Measurements from ENCODE around the gene DOCK6. TPM values are rescaled to one million over a fixed set of nuclear protein-coding genes. Genes with fewer than 3 reads are reported as not detected.

Gene DOCK6
- total RNA-seq, 2 experiments from 2014 or later, result 0.13 to 0.76 TPM

DNA sequence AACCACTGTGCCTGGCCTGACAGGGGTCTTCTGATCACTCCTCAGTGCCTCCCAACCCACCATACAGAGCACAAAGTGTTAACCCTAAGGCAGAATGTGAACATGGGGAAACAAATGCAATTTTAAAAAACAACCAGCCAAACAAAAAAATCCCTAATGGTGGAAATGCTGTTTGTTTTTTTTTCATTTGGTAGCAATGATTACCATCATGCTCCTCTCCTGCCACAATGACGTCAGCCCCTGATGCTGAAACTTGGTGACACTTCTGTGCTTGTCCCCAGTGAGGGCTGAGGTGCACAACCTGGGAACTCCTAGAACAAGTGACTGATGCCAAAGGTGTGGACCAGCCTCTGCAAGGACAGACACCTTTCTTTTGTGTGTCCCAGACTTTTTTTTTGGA lies 29.7 kb upstream of the DOCK6 start:
- ChIA-PET CTCF (interaction anchor here (0.8 to 1.2 kb wide), 2 partner anchors 11 to 89 kb away, joined by 3 to 5 read pairs; no protein-coding TSS in a partner anchor), POLR2A (no interaction called here)
- Mint-ChIP-seq H3K27me3 (ENCODE audit: low read depth) (peaks cover 27% of the 10 kb centered on the region), H3K27ac (no peak overlapping the region), H3K4me3 (no peak overlapping the region), H3K36me3 (ENCODE audit: low read depth) (no peaks in the 10 kb centered on the region), H3K4me1 (ENCODE audit: low read depth) (peaks cover 10% of the 10 kb centered on the region), H3K9me3 (ENCODE audit: insufficient read depth) (no peaks in the 10 kb centered on the region)
- ATAC-seq (no peak), DNase-seq (no peak)

DNA sequence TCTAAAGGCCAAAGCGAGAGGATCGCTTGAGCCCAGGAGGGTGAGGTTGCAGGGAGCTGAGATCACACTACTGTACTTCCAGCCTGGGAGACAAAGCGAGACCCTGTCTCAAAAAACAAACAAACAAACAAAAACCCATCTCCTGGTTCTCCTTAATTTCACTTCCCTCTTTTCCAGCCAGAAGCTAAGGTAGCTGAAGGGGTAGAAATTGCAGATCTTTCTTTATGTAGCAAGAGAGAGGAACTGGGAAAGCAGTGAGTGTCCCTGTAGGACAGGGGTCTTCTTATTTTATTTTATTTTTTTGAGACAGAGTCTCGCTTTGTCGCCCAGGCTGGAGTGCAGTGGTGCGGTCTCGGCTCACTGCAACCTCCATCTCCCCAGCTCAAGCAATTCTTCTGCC lies 29.1 kb upstream of the DOCK6 start:
- CTCF ChIA-PET, result interaction anchor here (0.8 kb wide), 1 partner anchor 10 kb away, joined by 3 read pairs; no protein-coding TSS in a partner anchor
- Mint-ChIP-seq H3K27ac (no peak overlapping the region), H3K27me3 (ENCODE audit: low read depth) (peaks cover 30% of the 10 kb centered on the region), H3K4me3 (no peak overlapping the region), H3K9me3 (ENCODE audit: insufficient read depth) (no peaks in the 10 kb centered on the region), H3K4me1 (ENCODE audit: low read depth) (peaks cover 11% of the 10 kb centered on the region), H3K36me3 (ENCODE audit: low read depth) (no peaks in the 10 kb centered on the region)
- POLR2A ChIA-PET, result no interaction called here
- no peak for ATAC-seq
- no peak for DNase-seq

DNA sequence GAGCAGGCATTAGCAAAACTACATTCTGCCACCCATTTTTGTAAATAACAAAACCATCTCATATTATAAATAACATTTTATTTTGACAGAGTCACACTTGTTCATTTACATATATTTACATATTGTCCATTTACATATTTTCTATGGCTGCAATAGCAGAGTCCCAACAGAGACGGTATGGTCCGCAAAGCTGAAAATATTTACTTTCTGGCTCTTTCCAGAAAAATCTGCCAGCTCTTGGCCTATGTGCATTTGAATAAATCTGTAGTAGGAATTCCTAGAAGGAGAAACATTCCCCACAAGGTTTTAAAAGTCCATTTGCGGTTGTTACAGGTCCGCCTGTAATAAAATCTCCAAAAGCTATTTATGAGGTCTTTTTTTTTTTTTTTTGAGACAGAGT lies 27.9 kb upstream of the DOCK6 start:
- ChIA-PET CTCF (interaction anchor here (0.8 kb wide), 1 partner anchor 192 kb away, joined by 4 read pairs; no protein-coding TSS in a partner anchor), POLR2A (interaction anchor here (1.0 kb wide), 1 partner anchor 84 kb away, joined by 3 read pairs; the partner anchor contains the start of gene SWSAP1)
- H3K4me3 Mint-ChIP-seq, result no peak overlapping the region
- H3K27ac Mint-ChIP-seq, result no peak overlapping the region
- peaks cover 30% of the 10 kb centered on the region for H3K27me3 Mint-ChIP-seq (ENCODE audit: low read depth)
- H3K36me3 Mint-ChIP-seq (ENCODE audit: low read depth), result no peaks in the 10 kb centered on the region
- no peak for DNase-seq
- H3K4me1 Mint-ChIP-seq (ENCODE audit: low read depth), result peaks cover 11% of the 10 kb centered on the region
- no peak for ATAC-seq
- no peaks in the 10 kb centered on the region for H3K9me3 Mint-ChIP-seq (ENCODE audit: insufficient read depth)

DNA sequence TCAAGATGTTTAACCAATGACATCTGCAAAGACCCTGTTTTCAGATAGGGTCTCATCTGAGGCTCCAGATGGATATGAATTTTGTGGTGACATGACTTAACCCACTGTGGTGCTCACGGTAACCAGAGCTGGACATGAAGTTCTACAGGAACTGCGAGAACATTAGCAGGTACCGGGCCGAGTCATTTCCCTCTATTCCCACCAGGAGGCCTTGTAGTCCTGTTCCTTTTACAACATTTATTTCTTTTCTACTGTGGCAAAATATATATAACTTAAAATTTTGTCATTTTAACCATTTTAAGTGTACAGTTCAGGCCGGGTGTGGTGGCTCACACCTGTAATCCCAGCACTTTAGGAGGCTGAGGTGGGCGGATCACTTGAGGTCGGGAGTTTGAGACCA lies 26.0 kb upstream of the DOCK6 start:
- Mint-ChIP-seq H3K4me1 (ENCODE audit: low read depth) (peaks cover 3% of the 10 kb centered on the region), H3K9me3 (ENCODE audit: insufficient read depth) (no peaks in the 10 kb centered on the region), H3K27me3 (ENCODE audit: low read depth) (peaks cover 31% of the 10 kb centered on the region), H3K4me3 (no peak overlapping the region), H3K36me3 (ENCODE audit: low read depth) (no peaks in the 10 kb centered on the region), H3K27ac (no peak overlapping the region)
- no peak for DNase-seq
- ATAC-seq, result no peak
- CTCF ChIA-PET, result no interaction called here
- POLR2A ChIA-PET, result no interaction called here

DNA sequence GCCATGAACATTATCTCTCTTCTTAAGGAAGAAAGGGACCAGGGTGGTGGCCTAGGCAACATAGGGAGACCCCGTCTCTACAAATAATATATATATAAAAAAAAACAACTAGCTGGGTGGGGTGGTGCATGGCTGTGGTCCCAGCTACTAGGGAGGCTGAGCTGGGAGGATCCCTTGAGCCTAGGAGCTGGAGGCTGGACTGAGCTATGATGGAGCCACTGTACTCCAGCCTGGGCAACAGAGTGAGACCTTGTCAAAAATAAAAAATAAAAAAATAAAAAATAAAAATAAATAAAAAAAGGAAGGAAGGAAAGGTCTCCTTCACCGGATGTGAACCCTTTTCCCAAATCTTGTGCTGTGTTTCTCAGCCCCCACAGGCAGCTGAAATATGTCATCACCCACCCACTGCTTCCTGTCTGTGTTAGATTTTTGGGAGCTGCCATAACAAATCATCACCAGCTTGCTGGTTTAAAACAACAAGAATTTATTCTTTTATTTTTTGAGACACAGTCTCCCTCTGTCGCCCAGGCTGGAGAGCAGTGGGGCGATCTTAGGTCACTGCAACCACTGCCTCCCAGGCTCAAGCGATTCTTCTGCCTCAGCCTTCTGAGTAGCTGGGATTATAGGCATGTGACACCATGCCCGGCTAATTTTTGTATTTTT lies 24.1 kb upstream of the DOCK6 start:
- no peak overlapping the region for H3K4me3 Mint-ChIP-seq
- DNase-seq (no peak), ATAC-seq (no peak)
- no peaks in the 10 kb centered on the region for H3K9me3 Mint-ChIP-seq (ENCODE audit: insufficient read depth)
- ChIA-PET POLR2A (interaction anchor here (0.5 kb wide), 1 partner anchor 24 kb away, joined by 3 read pairs; the partner anchor contains the start of gene DOCK6), CTCF (no interaction called here)
- no peaks in the 10 kb centered on the region for H3K36me3 Mint-ChIP-seq (ENCODE audit: low read depth)
- H3K27ac Mint-ChIP-seq, result no peak overlapping the region
- H3K27me3 Mint-ChIP-seq (ENCODE audit: low read depth), result peaks cover 41% of the 10 kb centered on the region
- H3K4me1 Mint-ChIP-seq (ENCODE audit: low read depth), result peaks cover 7% of the 10 kb centered on the region

DNA sequence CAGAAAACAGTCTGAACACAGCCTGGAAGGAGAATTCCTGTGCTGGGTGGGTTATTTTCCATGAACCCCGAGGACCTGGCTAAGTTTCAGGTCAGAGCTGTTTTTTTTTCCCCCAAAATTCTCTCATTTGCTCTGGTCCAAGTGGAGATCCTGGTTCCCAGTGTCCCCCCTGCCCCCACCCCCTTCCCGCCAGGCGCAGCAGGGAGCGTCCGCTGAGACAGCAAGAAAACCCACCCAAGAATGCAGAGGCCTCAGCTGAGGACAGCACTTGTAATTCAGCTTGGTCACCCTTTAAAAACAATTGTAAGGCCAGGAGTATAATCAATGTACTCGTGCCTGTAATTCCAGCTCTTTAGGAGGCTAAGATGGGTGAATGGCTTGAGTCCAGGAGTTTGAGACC lies 22.2 kb upstream of the DOCK6 start:
- CTCF ChIA-PET, result interaction anchor here (0.9 to 1.1 kb wide), 2 partner anchors 9 to 198 kb away, joined by 3 read pairs; no protein-coding TSS in a partner anchor
- DNase-seq (no peak), ATAC-seq (no peak)
- H3K27me3 Mint-ChIP-seq (ENCODE audit: low read depth), result peaks cover 41% of the 10 kb centered on the region
- peaks cover 20% of the 10 kb centered on the region for H3K4me1 Mint-ChIP-seq (ENCODE audit: low read depth)
- POLR2A ChIA-PET, result no interaction called here
- no peak overlapping the region for H3K27ac Mint-ChIP-seq
- no peaks in the 10 kb centered on the region for H3K9me3 Mint-ChIP-seq (ENCODE audit: insufficient read depth)
- no peak overlapping the region for H3K4me3 Mint-ChIP-seq
- H3K36me3 Mint-ChIP-seq (ENCODE audit: low read depth), result no peaks in the 10 kb centered on the region

DNA sequence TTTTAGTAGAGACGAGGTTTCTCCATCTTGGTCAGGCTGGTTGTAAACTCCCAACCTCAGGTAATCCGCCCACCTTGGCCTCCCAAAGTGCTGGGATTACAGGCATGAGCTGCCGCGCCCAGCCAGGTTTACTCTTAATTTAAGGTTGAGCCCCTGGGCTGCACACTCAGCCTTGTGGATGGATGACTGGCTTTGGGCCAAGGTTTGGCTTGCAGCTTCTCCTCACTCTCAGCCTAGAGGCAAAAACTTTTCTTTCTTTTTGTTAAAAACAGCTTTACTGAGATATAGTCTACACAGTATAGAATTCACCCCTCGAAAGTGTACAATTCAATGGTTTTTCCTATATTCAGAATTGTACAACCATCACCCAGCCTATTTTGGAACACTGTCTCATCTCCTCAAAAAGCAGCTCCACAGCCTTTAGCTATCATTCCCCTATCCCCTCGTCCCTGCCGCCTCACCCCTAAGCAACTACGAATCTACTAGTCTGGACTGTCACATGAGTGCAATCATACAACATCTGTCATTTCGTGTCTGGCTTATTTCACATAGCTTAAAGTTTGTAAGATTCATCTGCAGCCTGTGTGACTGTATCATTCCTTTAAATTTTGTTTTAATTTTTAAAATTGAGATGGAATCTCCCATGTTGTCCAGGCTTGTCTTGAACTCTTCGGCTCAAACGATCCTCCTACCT lies 19.2 kb upstream of the DOCK6 start:
- H3K4me1 Mint-ChIP-seq (ENCODE audit: low read depth), result peaks cover 26% of the 10 kb centered on the region
- DNase-seq (no peak), ATAC-seq (no peak)
- no peak overlapping the region for H3K4me3 Mint-ChIP-seq
- H3K27ac Mint-ChIP-seq, result no peak overlapping the region
- H3K36me3 Mint-ChIP-seq (ENCODE audit: low read depth), result peaks cover 3% of the 10 kb centered on the region
- peaks cover 6% of the 10 kb centered on the region for H3K9me3 Mint-ChIP-seq (ENCODE audit: insufficient read depth)
- CTCF ChIA-PET, result interaction anchor here (1.0 to 1.1 kb wide), 3 partner anchors 10 to 94 kb away, joined by 3 read pairs; no protein-coding TSS in a partner anchor
- peaks cover 46% of the 10 kb centered on the region for H3K27me3 Mint-ChIP-seq (ENCODE audit: low read depth)
- POLR2A ChIA-PET, result no interaction called here

DNA sequence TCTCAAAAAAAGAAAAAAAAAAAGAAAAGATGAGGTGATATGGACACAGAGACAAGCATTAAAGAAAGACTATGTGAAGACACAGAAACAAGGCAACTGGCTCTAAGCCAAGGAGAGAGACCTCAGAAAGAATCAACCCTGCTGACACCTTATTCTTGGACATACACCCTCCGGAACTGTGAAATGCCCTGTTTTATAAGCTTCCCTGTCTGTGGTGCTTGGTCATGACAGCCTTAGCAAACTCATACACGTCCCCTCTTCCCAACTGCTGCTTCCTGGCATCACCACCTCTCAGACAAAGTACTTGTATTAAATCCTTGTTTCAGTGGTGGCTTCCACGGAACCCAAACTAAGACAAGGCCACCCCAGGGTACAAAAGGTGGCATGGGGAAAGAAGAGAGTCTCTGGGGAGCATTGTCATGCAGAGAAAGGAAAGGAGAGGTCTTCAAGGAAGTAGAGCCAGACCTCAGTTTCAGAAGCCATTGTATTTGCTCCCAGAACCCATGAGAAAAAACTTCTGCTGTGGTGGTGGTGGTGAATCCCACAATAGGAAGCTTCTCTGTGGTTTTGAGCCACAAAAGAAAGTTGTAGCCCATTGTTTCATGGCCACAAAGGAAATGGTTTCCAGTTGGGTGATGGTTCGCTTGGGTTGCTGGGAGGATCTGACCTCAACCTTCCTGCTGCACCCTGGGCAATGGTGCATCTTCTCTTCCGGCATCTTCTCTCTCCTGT lies 17.3 kb upstream of the DOCK6 start:
- POLR2A ChIA-PET, result interaction anchor here (0.6 to 0.9 kb wide), 2 partner anchors 101 to 120 kb away, joined by 3 to 7 read pairs; no protein-coding TSS in a partner anchor
- H3K27me3 Mint-ChIP-seq (ENCODE audit: low read depth), result peaks cover 50% of the 10 kb centered on the region
- H3K4me3 Mint-ChIP-seq, result peak overlapping the region; percentile 42
- H3K36me3 Mint-ChIP-seq (ENCODE audit: low read depth), result peaks cover 3% of the 10 kb centered on the region
- ATAC-seq (peak; percentile 93), DNase-seq (peak; percentile 86)
- peaks cover 25% of the 10 kb centered on the region for H3K4me1 Mint-ChIP-seq (ENCODE audit: low read depth)
- peak overlapping the region; percentile 78 for H3K27ac Mint-ChIP-seq
- H3K9me3 Mint-ChIP-seq (ENCODE audit: insufficient read depth), result peaks cover 6% of the 10 kb centered on the region
- CTCF ChIA-PET, result interaction anchor here (1.1 kb wide), 1 partner anchor 14 kb away, joined by 3 read pairs; no protein-coding TSS in a partner anchor

DNA sequence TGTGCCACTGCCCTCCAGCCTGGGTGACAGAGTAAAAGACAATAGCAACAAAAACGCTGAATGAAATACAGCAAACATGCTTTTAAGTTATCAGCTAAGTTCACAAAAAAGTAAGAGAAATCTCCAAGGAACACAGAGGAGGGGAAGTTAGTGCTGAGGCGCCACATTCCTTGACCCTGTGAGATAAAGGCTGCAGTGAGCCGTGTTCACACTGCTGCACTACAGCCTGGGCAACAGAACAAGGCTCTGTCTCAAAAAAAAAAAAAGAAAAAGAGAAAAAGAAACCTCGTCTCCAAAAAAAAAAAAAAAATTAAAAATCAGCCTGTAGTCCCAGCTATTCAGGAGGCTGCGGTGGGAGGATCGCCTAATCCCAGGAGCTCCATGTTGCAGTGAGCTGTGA lies 16.3 kb upstream of the DOCK6 start:
- POLR2A ChIA-PET, result interaction anchor here (0.6 kb wide), 1 partner anchor 730 kb away, joined by 3 read pairs; no protein-coding TSS in a partner anchor
- H3K36me3 Mint-ChIP-seq (ENCODE audit: low read depth), result peaks cover 3% of the 10 kb centered on the region

DNA sequence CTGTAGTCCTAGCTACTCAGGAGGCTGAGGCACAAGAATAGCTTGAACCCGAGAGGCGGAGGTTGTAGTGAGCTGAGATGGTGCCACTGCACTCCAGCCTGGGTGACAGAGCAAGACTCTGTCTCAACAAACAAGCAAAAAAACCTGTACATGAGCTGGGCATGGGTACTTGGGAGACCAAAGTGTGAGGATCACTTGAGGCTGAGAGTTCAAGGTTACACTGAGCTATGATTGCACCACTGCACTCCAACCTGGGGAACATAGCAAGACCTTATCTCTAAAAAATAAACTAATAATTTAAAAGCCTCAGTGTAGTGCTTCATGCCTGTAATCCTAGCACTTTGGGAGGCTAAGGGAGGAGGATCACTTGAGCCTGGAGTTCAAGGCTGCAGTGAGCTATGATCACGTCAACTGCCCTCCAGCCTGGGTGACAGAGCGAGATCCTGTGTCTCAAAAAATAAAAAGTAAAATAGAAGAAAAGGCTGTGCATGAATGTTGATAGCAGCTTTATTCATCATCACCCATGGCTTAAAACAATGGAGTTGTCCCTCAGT lies 12.3 kb upstream of the DOCK6 start:
- ChIA-PET POLR2A (no interaction called here), CTCF (no interaction called here)
- Mint-ChIP-seq H3K27ac (no peak overlapping the region), H3K4me1 (ENCODE audit: low read depth) (peaks cover 7% of the 10 kb centered on the region), H3K27me3 (ENCODE audit: low read depth) (peaks cover 45% of the 10 kb centered on the region), H3K9me3 (ENCODE audit: insufficient read depth) (peaks cover 6% of the 10 kb centered on the region), H3K36me3 (ENCODE audit: low read depth) (peaks cover 3% of the 10 kb centered on the region), H3K4me3 (no peak overlapping the region)
- ATAC-seq (no peak), DNase-seq (no peak)

More for the DNA sequence above, 16.3 kb upstream of the DOCK6 start:
- CTCF ChIA-PET, result no interaction called here
- Mint-ChIP-seq H3K4me3 (no peak overlapping the region), H3K27me3 (ENCODE audit: low read depth) (peaks cover 52% of the 10 kb centered on the region), H3K4me1 (ENCODE audit: low read depth) (peaks cover 25% of the 10 kb centered on the region), H3K9me3 (ENCODE audit: insufficient read depth) (peaks cover 6% of the 10 kb centered on the region), H3K27ac (no peak overlapping the region)
- ATAC-seq (no peak), DNase-seq (no peak)

DNA sequence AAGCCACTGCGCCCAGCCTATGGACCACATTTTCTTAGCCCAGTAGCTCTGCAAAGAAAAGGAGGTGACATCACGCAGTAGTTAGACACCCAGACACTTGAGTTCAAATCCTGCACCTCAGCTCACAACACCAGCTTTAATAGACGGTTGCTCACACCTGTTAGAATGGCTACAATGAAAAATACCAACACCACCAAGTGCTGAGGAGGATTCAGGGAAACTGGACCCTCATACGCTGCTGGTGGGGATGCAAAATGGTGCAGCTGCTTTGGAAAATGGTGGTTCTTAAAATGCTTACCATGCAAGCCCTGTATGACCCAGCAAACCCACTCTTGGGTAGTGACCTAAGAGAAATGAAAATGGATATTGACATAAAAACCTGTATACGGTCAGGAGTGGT lies 11.7 kb upstream of the DOCK6 start:
- peaks cover 2% of the 10 kb centered on the region for H3K4me1 Mint-ChIP-seq (ENCODE audit: low read depth)
- CTCF ChIA-PET, result interaction anchor here (1.0 kb wide), 1 partner anchor 108 kb away, joined by 3 read pairs; no protein-coding TSS in a partner anchor
- H3K27me3 Mint-ChIP-seq (ENCODE audit: low read depth), result peaks cover 49% of the 10 kb centered on the region
- H3K4me3 Mint-ChIP-seq, result no peak overlapping the region
- peaks cover 3% of the 10 kb centered on the region for H3K36me3 Mint-ChIP-seq (ENCODE audit: low read depth)
- H3K9me3 Mint-ChIP-seq (ENCODE audit: insufficient read depth), result peaks cover 6% of the 10 kb centered on the region
- ATAC-seq (no peak), DNase-seq (no peak)
- POLR2A ChIA-PET, result no interaction called here
- H3K27ac Mint-ChIP-seq, result no peak overlapping the region
